ENCODE results near the gene ALG12. TPM values are rescaled to one million over a fixed set of nuclear protein-coding genes. Genes with fewer than 3 reads are reported as not detected.

The ALG12 gene
- total RNA-seq, 1 experiment from 2014 or later = 29.2 TPM

GRCh38 chr22:49872347-49872746 is 45.9 kb downstream of the ALG12 start (continued):
- TF ChIP-seq JAZF1 (CRISPR knock-in tag; IDR thresholded peaks at IDR 0.05) (no peak), JUN (CRISPR knock-in tag; IDR thresholded peaks at IDR 0.05) (no peak), FOXJ3 (CRISPR knock-in tag; IDR thresholded peaks at IDR 0.05; ENCODE audit: borderline replicate concordance) (no peak), ATF3 (CRISPR knock-in tag; conservative IDR thresholded peaks at IDR 0.05) (no peak), ZNF532 (CRISPR knock-in tag; IDR thresholded peaks at IDR 0.05; ENCODE audit: borderline replicate concordance) (no peak), AR (CRISPR knock-in tag; IDR thresholded peaks at IDR 0.05) (no peak), SP1 (CRISPR knock-in tag; conservative IDR thresholded peaks at IDR 0.05) (no peak), TCF7 (CRISPR knock-in tag; IDR thresholded peaks at IDR 0.05; ENCODE audit: low read depth) (no peak), MYBL2 (CRISPR knock-in tag; IDR thresholded peaks at IDR 0.05) (no peak), USF2 (CRISPR knock-in tag; IDR thresholded peaks at IDR 0.05) (no peak), CDX4 (CRISPR knock-in tag; IDR thresholded peaks at IDR 0.05; ENCODE audit: borderline replicate concordance) (no peak), ZSCAN18 (CRISPR knock-in tag; IDR thresholded peaks at IDR 0.05) (no peak), MLX (CRISPR knock-in tag; IDR thresholded peaks at IDR 0.05) (no peak), ZNF423 (CRISPR knock-in tag; IDR thresholded peaks at IDR 0.05) (no peak), NFE2L1 (CRISPR knock-in tag; IDR thresholded peaks at IDR 0.05) (no peak)

- CTCF ChIA-PET = no interaction called here
These were observed 46.8 kb downstream of the ALG12 start for GRCh38 chr22:49871482-49871881.

More at GRCh38 chr22:49871482-49871881, 46.8 kb downstream of the ALG12 start:
- H3K4me3 Mint-ChIP-seq = no peak overlapping the region
- H3K9me3 Mint-ChIP-seq = peaks cover 27% of the 10 kb centered on the region
- TF ChIP-seq ZBTB21 (CRISPR knock-in tag; IDR thresholded peaks at IDR 0.05; ENCODE audit: borderline replicate concordance) = no peak
- no peak for TF ChIP-seq ZNF219 (CRISPR knock-in tag; IDR thresholded peaks at IDR 0.05; ENCODE audit: borderline replicate concordance)
- TF ChIP-seq MAX (CRISPR knock-in tag; IDR thresholded peaks at IDR 0.05) = no peak
- TF ChIP-seq CREB1 (CRISPR knock-in tag; IDR thresholded peaks at IDR 0.05) = no peak
- TF ChIP-seq ZMAT4 (CRISPR knock-in tag; IDR thresholded peaks at IDR 0.05) = no peak
- no peak overlapping the region; the same call in 1 of the 2 replicates for H3K27ac Mint-ChIP-seq
- ATAC-seq (no peak), DNase-seq (ENCODE audit: low spot score) (no peak)
- peaks cover 50% of the 10 kb centered on the region for H3K36me3 Mint-ChIP-seq
- no peaks in the 10 kb centered on the region for H3K27me3 Mint-ChIP-seq (ENCODE audit: low read depth)
- POLR2A ChIA-PET = no interaction called here
- H3K4me1 Mint-ChIP-seq = peaks cover 12% of the 10 kb centered on the region

Data from WTC11 (cell line).